Peyer's patch (tissue), 4 donors: ENCODE results near the gene ENTPD6.

ENCODE experiments used
- CTCF ChIP-seq, 6 experiments: fragments of 450-650 bp in 4 of 6; fragments of 200-600 bp in 2 of 6; sonication (generic) in 1 of 6; IDR thresholded peaks; one replicate each; pipeline ENCODE4 v1.5.1; 2017 to 2019; ENCODE audit warnings: antibody characterized with exemption in 6 of 6, mild to moderate bottlenecking in 3 of 6, moderate library complexity in 1 of 6
- POLR2A ChIP-seq, 2 donors: fragments of 450-650 bp; IDR thresholded peaks; one replicate each; pipeline ENCODE4 v1.5.1; 2017; ENCODE audit warnings: antibody characterized with exemption in 2 of 2, mild to moderate bottlenecking in 2 of 2, moderate library complexity in 2 of 2

DNA sequence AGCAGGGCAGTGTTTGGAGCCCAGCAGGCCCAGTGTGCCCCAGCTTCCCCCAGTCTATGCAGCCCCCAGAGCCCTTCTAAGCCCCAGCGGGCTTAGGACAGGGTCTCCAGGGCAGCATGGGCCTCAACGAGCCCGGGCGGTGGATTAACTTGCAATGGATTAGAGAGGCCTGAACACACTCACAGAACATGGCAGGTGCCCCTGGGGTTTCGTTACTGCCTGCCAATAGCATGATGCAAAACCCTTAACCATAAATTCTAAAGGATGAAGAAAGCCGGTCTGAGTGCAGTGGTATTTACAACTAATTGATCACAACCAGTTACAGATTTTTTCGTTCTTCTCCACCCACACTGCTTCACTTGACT, 18.9 kb downstream of the ENTPD6 start:
- TF ChIP-seq CTCF (IDR thresholded peaks at IDR 0.05) (no peak), POLR2A (IDR thresholded peaks at IDR 0.05) (no peak)
